BLaER1 (cell line): Measurements from ENCODE around the gene SUCLA2.

Experiments used
- H3K27ac ChIP-seq: shearing (Covaris generic); formaldehyde crosslinking; 2 replicates; pipeline ENCODE4 v1.8.1; 2022
- H3K27me3 ChIP-seq: shearing (Covaris generic); formaldehyde crosslinking; 2 replicates; pipeline ENCODE4 v1.8.1; 2022
- H3K36me3 ChIP-seq: shearing (Covaris generic); formaldehyde crosslinking; 2 replicates; pipeline ENCODE4 v1.8.1; 2022
- H3K4me1 ChIP-seq: shearing (Covaris generic); formaldehyde crosslinking; 2 replicates; pipeline ENCODE4 v1.8.1; 2022
- H3K4me2 ChIP-seq: shearing (Covaris generic); formaldehyde crosslinking; 2 replicates; pipeline ENCODE4 v1.8.1; 2022
- H3K4me3 ChIP-seq: shearing (Covaris generic); formaldehyde crosslinking; 2 replicates; pipeline ENCODE4 v1.8.1; 2022
- H3K9ac ChIP-seq: shearing (Covaris generic); formaldehyde crosslinking; 2 replicates; pipeline ENCODE4 v1.8.1; 2022
- H3K9me3 ChIP-seq: shearing (Covaris generic); formaldehyde crosslinking; 2 replicates; pipeline ENCODE4 v1.8.1; 2022
- H4K20me1 ChIP-seq: shearing (Covaris generic); formaldehyde crosslinking; 2 replicates; pipeline ENCODE4 v1.8.1; 2022
- Cebpa-rat ChIP-seq: shearing (Covaris generic); IDR thresholded peaks from 2 replicates; pipeline ENCODE4 v1.8.1; 2022

The SUCLA2 gene

DNA sequence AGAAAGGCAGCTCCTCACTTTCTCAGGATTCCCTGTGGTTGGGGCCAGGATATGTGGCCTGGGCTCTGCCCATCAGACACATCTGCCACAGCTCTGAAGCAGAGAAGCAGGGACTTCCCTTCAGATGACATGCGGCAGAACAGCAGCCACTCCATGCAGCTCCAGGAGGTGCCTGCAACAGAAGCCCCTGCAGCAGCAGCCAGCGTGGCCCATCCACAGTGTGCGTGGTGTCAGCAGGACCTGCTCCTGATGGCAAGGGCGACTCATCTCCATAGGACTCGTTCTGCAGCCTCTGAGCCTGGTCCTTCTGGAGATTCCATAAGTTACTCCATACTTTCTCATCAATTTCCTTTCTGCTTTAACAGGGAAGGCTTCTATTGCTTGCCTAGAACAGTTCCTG, 105.0 kb downstream of the SUCLA2 start:
- no peaks in the 10 kb centered on the region for H3K27me3 ChIP-seq
- H3K36me3 ChIP-seq: peaks cover 6% of the 10 kb centered on the region; the same call in 1 of the 2 replicates
- H3K27ac ChIP-seq: no peak overlapping the region
- H3K4me3 ChIP-seq: no peak overlapping the region
- H3K9ac ChIP-seq: no peak overlapping the region
- H4K20me1 ChIP-seq: no peaks in the 10 kb centered on the region
- no peak overlapping the region for H3K4me2 ChIP-seq
- TF ChIP-seq Cebpa-rat: no peak
- H3K4me1 ChIP-seq: peaks cover 10% of the 10 kb centered on the region; the same call in 1 of the 2 replicates
- H3K9me3 ChIP-seq: no peaks in the 10 kb centered on the region

DNA sequence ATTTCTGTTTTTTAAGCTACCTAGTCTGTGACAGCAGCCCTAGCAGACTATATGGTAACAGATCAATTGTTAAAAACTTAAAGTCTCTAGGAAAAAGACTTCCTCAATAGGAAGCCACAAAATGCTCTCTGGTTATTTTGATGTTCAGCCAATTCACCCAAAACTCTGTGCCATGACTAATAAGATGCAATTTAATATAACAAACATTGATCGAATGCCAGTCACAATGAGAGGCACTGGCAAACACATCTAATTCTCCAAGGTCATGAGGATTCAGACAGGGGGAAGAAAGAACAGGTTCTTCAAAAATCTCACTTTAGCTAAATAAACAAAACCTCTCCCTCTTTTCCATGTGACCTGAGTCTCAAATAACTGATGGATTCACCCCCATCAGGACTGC, 107.5 kb downstream of the SUCLA2 start:
- no peak for TF ChIP-seq Cebpa-rat
- peaks cover 15% of the 10 kb centered on the region; the same call in 1 of the 2 replicates for H3K4me1 ChIP-seq

More for the DNA sequence above, 107.5 kb downstream of the SUCLA2 start:
- Histone ChIP-seq H3K4me3 (no peak overlapping the region), H3K27me3 (no peaks in the 10 kb centered on the region), H3K27ac (no peak overlapping the region), H4K20me1 (no peaks in the 10 kb centered on the region), H3K9me3 (no peaks in the 10 kb centered on the region), H3K4me2 (no peak overlapping the region), H3K36me3 (peaks cover 6% of the 10 kb centered on the region; the same call in 1 of the 2 replicates), H3K9ac (no peak overlapping the region)
